NCI-H1105 (cell line): Measurements from ENCODE around the gene MUC2.

Experiments
- DNase-seq: peaks from one replicate; lab custom pipeline; 2025; lab: John Stamatoyannopoulos, UW

Gene MUC2

GRCh38 chr11:1121813-1122663 lies 47.4 kb downstream of the MUC2 start:
- DNase-seq: no peak

- no peak for DNase-seq
Observed at GRCh38 chr11:1122664-1123002, 48.0 kb downstream of the MUC2 start.

- no peak for DNase-seq
Observed at GRCh38 chr11:1123970-1124369, 49.3 kb downstream of the MUC2 start.
